Stimulated activated naive CD4-positive, alpha-beta T cell treated with Interleukin-2 at 50 U/mL for 16 hours (primary cell): Measurements from ENCODE around the gene AMFR.
"Not testable (repeated sequence)": the region's sequence is repeated elsewhere in the genome, so short reads cannot be mapped to it uniquely, and the experiment has no call there.

Experiments
- DNase-seq: peaks from one replicate; lab custom pipeline; 2025; lab: John Stamatoyannopoulos, UW

The AMFR gene

GRCh38 chr16:56388209-56388608, 37.1 kb downstream of the AMFR start:
- no peak for DNase-seq

GRCh38 chr16:56387396-56387795, 37.9 kb downstream of the AMFR start:
- no peak for DNase-seq

- no peak for DNase-seq
Observed at GRCh38 chr16:56384074-56384721, 41.1 kb downstream of the AMFR start.

GRCh38 chr16:56382901-56383355, 42.4 kb downstream of the AMFR start:
- no peak for DNase-seq

- DNase-seq = no peak
Observed at GRCh38 chr16:56382459-56382858, 42.9 kb downstream of the AMFR start.

GRCh38 chr16:56380778-56381485, 44.4 kb downstream of the AMFR start:
- DNase-seq = not testable (repeated sequence)

GRCh38 chr16:56379044-56379443, 46.3 kb downstream of the AMFR start:
- not testable (repeated sequence) for DNase-seq

- not testable (repeated sequence) for DNase-seq
Observed at GRCh38 chr16:56375792-56376191, 49.6 kb downstream of the AMFR start.

GRCh38 chr16:56373003-56373402, 52.3 kb downstream of the AMFR start:
- no peak for DNase-seq

GRCh38 chr16:56372013-56372634, 53.2 kb downstream of the AMFR start:
- no peak for DNase-seq

GRCh38 chr16:56371660-56371937, 53.7 kb downstream of the AMFR start:
- no peak for DNase-seq

- no peak for DNase-seq
Observed at GRCh38 chr16:56370875-56371659, 54.3 kb downstream of the AMFR start.

- DNase-seq = no peak
Observed at GRCh38 chr16:56370185-56370874, 55.0 kb downstream of the AMFR start.

GRCh38 chr16:56369202-56369601, 56.1 kb downstream of the AMFR start:
- no peak for DNase-seq

GRCh38 chr16:56368545-56368944, 56.8 kb downstream of the AMFR start:
- no peak for DNase-seq

- DNase-seq = no peak
Observed at GRCh38 chr16:56367764-56368163, 57.6 kb downstream of the AMFR start.

GRCh38 chr16:56366945-56367344, 58.4 kb downstream of the AMFR start:
- DNase-seq = no peak

- DNase-seq = no peak
Observed at GRCh38 chr16:56365552-56365951, 59.8 kb downstream of the AMFR start.

- DNase-seq = no peak
Observed at GRCh38 chr16:56364865-56365264, 60.5 kb downstream of the AMFR start.

- DNase-seq = no peak
Observed at GRCh38 chr16:56363781-56364565, 61.4 kb downstream of the AMFR start.

GRCh38 chr16:56363181-56363716, 62.1 kb downstream of the AMFR start:
- no peak for DNase-seq
